Measurements from ENCODE around the gene SERP2.

The SERP2 gene

GRCh38 chr13:44436589-44437337 is 63.1 kb downstream of the SERP2 start:
- DNase-seq, result peak; percentile 89

- DNase-seq, result peak; percentile 35
These were observed 64.0 kb downstream of the SERP2 start for GRCh38 chr13:44437356-44438233.

GRCh38 chr13:44438234-44438579 is 64.6 kb downstream of the SERP2 start:
- DNase-seq, result no peak

- no peak for DNase-seq
These were observed 65.9 kb downstream of the SERP2 start for GRCh38 chr13:44439452-44440024.

GRCh38 chr13:44440046-44440608 is 66.5 kb downstream of the SERP2 start:
- DNase-seq, result no peak
